A673 (cell line): ENCODE measurements around the gene KCNJ15. TPM values are rescaled to one million over a fixed set of nuclear protein-coding genes. Genes with fewer than 3 reads are reported as not detected.

Experiments
- BruUV-seq: library from RNA; stranded (reverse); fragments of 400-500 nt; replicated peaks from 2 replicates; lab custom pipeline; 2021; lab: Mats Ljungman, UMichigan
- CTCF ChIA-PET: fragments of 300-600 bp; sonication (Branson Sonifier 250); formaldehyde crosslinking; loops from one replicate; lab custom pipeline; 2022; ENCODE audit warnings: antibody characterized with exemption; lab: Charles Lee
- POLR2A ChIA-PET: fragments of 300-600 bp; sonication (Branson Sonifier 250); formaldehyde crosslinking; loops from one replicate; lab custom pipeline; 2022; ENCODE audit warnings: antibody characterized with exemption; ENCODE audit not compliant: low non-redundant PET; lab: Charles Lee
- DNase-seq: peaks from one replicate; pipeline ENCODE4 v3.0.0-alpha.2; 2015; ENCODE audit warnings: low spot score
- H3K27ac ChIP-seq: fragments of 200-600 bp; sonication (generic); 2 replicates; pipeline ENCODE4 v1.5.1; 2016; ENCODE audit warnings: mixed run types, low read depth, mild to moderate bottlenecking, mixed read lengths, antibody characterized with exemption, low read length; ENCODE audit not compliant: poor library complexity, severe bottlenecking
- H3K27me3 ChIP-seq: fragments of 200-600 bp; sonication (generic); replicated peaks from 2 replicates; pipeline ENCODE4 v1.6.1; 2017; ENCODE audit warnings: mixed run types, low read depth, mild to moderate bottlenecking, mixed read lengths, antibody characterized with exemption, low read length; ENCODE audit not compliant: insufficient read depth, poor library complexity
- H3K36me3 ChIP-seq: fragments of 200-600 bp; sonication (generic); 2 replicates; pipeline ENCODE4 v1.6.1; 2016; ENCODE audit warnings: mixed run types, mild to moderate bottlenecking, mixed read lengths, antibody characterized with exemption, low read length; ENCODE audit not compliant: insufficient read depth, poor library complexity, severe bottlenecking
- H3K4me1 ChIP-seq: fragments of 200-600 bp; sonication (generic); 2 replicates; pipeline ENCODE4 v1.6.1; 2017; ENCODE audit warnings: mixed run types, mild to moderate bottlenecking, mixed read lengths, antibody characterized with exemption, low read length; ENCODE audit not compliant: insufficient read depth, poor library complexity, severe bottlenecking
- H3K4me3 ChIP-seq: fragments of 200-600 bp; sonication (generic); 2 replicates; pipeline ENCODE4 v1.5.1; 2016; ENCODE audit warnings: low read depth, mixed run types, mild to moderate bottlenecking, mixed read lengths, low read length; ENCODE audit not compliant: poor library complexity, severe bottlenecking
- H3K9me3 ChIP-seq: fragments of 200-600 bp; sonication (generic); 2 replicates; pipeline ENCODE4 v1.6.1; 2016; ENCODE audit warnings: mixed run types, low read depth, mild to moderate bottlenecking, mixed read lengths, antibody characterized with exemption, low read length; ENCODE audit not compliant: poor library complexity, severe bottlenecking
- EZH2 ChIP-seq: fragments of 200-600 bp; sonication (generic); IDR thresholded peaks from 2 replicates; pipeline ENCODE4 v1.6.1; 2017; ENCODE audit warnings: borderline replicate concordance, low read depth, mild to moderate bottlenecking, mixed read lengths, antibody characterized with exemption, low read length; ENCODE audit not compliant: poor library complexity, severe bottlenecking
- intact Hi-C: fragments of 100-400 bp; cut with micrococcal nuclease; formaldehyde crosslinking; loops from one replicate; pipeline ENCODE4 v1.10.0; 2022; ENCODE audit not compliant: unreplicated experiment
- total RNA-seq: library from RNA; stranded (reverse); gene quantifications from 2 replicates; pipeline ENCODE4 v1.2.3, GENCODE V29; 2021
- TF ChIP-seq, protein P1 (sequence below): fragments of 300-800, 200-600 bp; sonication (generic); conservative IDR thresholded peaks from 2 replicates; pipeline ENCODE4 v1.5.1; 2017; ENCODE audit warnings: low read depth, mild to moderate bottlenecking, antibody characterized with exemption, low read length, moderate library complexity, mixed read lengths

KCNJ15 gene
- total RNA-seq, 1 experiment from 2014 or later, result not detected

GRCh38 chr21:38326429-38326828, 69.6 kb downstream of the KCNJ15 start:
- Histone ChIP-seq H3K27me3 (peaks cover 18% of the 10 kb centered on the region), H3K36me3 (no peaks in the 10 kb centered on the region), H3K4me1 (no peaks in the 10 kb centered on the region), H3K4me3 (no peak overlapping the region), H3K27ac (no peak overlapping the region), H3K9me3 (no peaks in the 10 kb centered on the region)
- DNase-seq, result no peak
- no TSS peak for BruUV-seq
- CTCF ChIA-PET, result no interaction called here
- TF ChIP-seq EZH2, result no peak
- POLR2A ChIA-PET, result interaction anchor here (0.6 kb wide), 1 partner anchor 182 kb away, joined by 3 read pairs; no protein-coding TSS in a partner anchor
- intact Hi-C loops, result no loop called here

GRCh38 chr21:38326899-38327298, 70.1 kb downstream of the KCNJ15 start:
- CTCF ChIA-PET, result no interaction called here
- BruUV-seq, result no TSS peak

GRCh38 chr21:38327984-38328383, 71.2 kb downstream of the KCNJ15 start:
- no peak overlapping the region for H3K27ac ChIP-seq
- H3K36me3 ChIP-seq, result no peaks in the 10 kb centered on the region
- no TSS peak for BruUV-seq
- no peak for DNase-seq
- no peaks in the 10 kb centered on the region for H3K9me3 ChIP-seq
- ChIA-PET CTCF (no interaction called here), POLR2A (no interaction called here)
- H3K4me1 ChIP-seq, result no peaks in the 10 kb centered on the region
- intact Hi-C loops, result no loop called here
- no peak for TF ChIP-seq EZH2
- TF ChIP-seq, protein P1, sequence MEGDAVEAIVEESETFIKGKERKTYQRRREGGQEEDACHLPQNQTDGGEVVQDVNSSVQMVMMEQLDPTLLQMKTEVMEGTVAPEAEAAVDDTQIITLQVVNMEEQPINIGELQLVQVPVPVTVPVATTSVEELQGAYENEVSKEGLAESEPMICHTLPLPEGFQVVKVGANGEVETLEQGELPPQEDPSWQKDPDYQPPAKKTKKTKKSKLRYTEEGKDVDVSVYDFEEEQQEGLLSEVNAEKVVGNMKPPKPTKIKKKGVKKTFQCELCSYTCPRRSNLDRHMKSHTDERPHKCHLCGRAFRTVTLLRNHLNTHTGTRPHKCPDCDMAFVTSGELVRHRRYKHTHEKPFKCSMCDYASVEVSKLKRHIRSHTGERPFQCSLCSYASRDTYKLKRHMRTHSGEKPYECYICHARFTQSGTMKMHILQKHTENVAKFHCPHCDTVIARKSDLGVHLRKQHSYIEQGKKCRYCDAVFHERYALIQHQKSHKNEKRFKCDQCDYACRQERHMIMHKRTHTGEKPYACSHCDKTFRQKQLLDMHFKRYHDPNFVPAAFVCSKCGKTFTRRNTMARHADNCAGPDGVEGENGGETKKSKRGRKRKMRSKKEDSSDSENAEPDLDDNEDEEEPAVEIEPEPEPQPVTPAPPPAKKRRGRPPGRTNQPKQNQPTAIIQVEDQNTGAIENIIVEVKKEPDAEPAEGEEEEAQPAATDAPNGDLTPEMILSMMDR, result no peak
- no peak overlapping the region for H3K4me3 ChIP-seq
- H3K27me3 ChIP-seq, result peaks cover 9% of the 10 kb centered on the region

More at GRCh38 chr21:38326899-38327298, 70.1 kb downstream of the KCNJ15 start:
- Histone ChIP-seq H3K9me3 (no peaks in the 10 kb centered on the region), H3K4me3 (no peak overlapping the region), H3K27me3 (peaks cover 19% of the 10 kb centered on the region), H3K4me1 (no peaks in the 10 kb centered on the region), H3K36me3 (no peaks in the 10 kb centered on the region), H3K27ac (no peak overlapping the region)
- TF ChIP-seq, protein P1, result no peak
- TF ChIP-seq EZH2, result no peak
- POLR2A ChIA-PET, result no interaction called here
- DNase-seq, result no peak
- intact Hi-C loops, result no loop called here

DNA sequence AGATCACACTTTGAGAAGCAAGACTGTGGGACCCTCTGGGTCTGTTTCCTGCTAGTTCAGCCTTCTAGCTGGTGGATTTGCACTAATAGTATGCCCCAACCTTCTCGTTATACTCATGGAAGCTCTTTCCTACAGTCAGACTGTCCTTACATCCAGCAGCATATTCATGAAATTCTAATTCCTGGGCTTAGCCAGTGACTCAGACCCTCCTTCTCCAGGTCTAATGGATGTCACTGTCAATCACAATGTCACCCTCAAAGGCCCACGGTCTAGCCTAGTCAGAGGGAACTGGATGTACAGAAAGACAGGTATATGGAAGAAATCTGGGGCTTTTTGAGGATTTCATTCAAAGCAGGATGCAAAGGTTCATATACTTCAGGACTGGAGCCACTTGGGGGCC, 72.4 kb downstream of the KCNJ15 start:
- POLR2A ChIA-PET, result no interaction called here
- no peak for TF ChIP-seq EZH2
- TF ChIP-seq, protein P1, result no peak
- Histone ChIP-seq H3K4me1 (no peaks in the 10 kb centered on the region), H3K27me3 (peaks cover 11% of the 10 kb centered on the region), H3K4me3 (no peak overlapping the region), H3K36me3 (no peaks in the 10 kb centered on the region), H3K9me3 (no peaks in the 10 kb centered on the region), H3K27ac (no peak overlapping the region)
- BruUV-seq, result no TSS peak
- CTCF ChIA-PET, result no interaction called here
- DNase-seq, result no peak
- intact Hi-C loops, result no loop called here
